ENCODE measurements around the gene RTL10. TPM values are rescaled to one million over a fixed set of nuclear protein-coding genes. Genes with fewer than 3 reads are reported as not detected.

Gene RTL10
- total RNA-seq, 1 experiment from 2014 or later, result 26.7 TPM

DNA sequence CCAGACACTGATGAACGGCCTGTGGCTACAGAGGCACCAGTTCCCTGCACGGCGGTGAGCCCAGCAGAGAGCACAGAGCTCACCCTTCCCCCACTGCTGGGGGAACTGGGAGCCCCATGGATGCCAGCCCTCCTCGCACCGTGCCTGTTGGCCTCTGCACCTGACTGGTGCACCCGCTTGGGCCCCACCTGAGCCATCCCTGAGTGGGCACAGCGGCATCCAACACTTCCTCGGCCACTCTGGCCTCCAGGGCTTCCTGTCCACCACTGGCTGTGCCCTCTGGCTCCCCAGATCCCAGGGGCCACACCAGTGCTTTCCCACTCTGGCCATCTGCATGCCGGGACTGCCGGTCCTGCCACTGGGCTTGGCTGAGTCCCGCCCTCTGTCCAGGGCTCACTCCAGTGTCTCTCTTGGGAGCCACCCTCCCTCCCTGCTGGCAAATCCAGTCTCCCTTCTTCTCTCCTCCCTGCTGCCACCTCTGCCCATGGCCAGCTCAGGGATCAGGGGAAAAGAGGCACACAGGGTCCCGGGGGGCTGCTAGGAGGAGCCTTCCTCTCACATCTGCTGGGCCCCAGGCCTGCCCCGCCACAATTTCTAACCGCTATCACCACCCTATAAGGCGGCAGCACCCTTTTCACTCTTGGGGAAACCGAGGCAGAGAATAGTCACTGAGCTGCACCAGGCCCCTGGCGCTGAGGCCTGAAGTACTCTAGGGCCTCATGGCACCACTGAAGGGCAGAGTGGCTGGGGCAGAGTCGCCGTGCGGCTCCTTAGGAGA lies 33.0 kb downstream of the RTL10 start:
- no peak overlapping the region for H3K27ac ChIP-seq (ENCODE audit: low read length)
- CTCF ChIA-PET, result no interaction called here
- DNase-seq (ENCODE audit: low read depth, low spot score) (no peak), ATAC-seq (0 out of 2 replicates have a peak, but pooled peaks have one; percentile 22)
- no peaks in the 10 kb centered on the region for H3K4me1 ChIP-seq (ENCODE audit: control insufficient read depth, insufficient read depth, low read length)
- BruUV-seq (replicated peaks), result no TSS peak
- no peak overlapping the region for H3K4me3 ChIP-seq (ENCODE audit: low read depth in 2 of 2, low read length in 2 of 2)
- H3K36me3 ChIP-seq (ENCODE audit: control insufficient read depth, insufficient read depth, low read length), result no peaks in the 10 kb centered on the region
- intact Hi-C loops (cut with micrococcal nuclease; ENCODE audit: unreplicated experiment), result no loop called here
- POLR2A ChIA-PET, result no interaction called here
- in situ Hi-C loops (cut with HindIII; ENCODE audit: low pct_unique_long_range_greater_than_20kb, low sequenced_read_pairs), result no loop called here
- no peaks in the 10 kb centered on the region for H3K9me3 ChIP-seq (ENCODE audit: control insufficient read depth, insufficient read depth, low read depth, low read length)
- TF ChIP-seq POLR2AphosphoS5 (IDR thresholded peaks at IDR 0.05; ENCODE audit: low read depth, low read length), result no peak
- TF ChIP-seq, protein P1, sequence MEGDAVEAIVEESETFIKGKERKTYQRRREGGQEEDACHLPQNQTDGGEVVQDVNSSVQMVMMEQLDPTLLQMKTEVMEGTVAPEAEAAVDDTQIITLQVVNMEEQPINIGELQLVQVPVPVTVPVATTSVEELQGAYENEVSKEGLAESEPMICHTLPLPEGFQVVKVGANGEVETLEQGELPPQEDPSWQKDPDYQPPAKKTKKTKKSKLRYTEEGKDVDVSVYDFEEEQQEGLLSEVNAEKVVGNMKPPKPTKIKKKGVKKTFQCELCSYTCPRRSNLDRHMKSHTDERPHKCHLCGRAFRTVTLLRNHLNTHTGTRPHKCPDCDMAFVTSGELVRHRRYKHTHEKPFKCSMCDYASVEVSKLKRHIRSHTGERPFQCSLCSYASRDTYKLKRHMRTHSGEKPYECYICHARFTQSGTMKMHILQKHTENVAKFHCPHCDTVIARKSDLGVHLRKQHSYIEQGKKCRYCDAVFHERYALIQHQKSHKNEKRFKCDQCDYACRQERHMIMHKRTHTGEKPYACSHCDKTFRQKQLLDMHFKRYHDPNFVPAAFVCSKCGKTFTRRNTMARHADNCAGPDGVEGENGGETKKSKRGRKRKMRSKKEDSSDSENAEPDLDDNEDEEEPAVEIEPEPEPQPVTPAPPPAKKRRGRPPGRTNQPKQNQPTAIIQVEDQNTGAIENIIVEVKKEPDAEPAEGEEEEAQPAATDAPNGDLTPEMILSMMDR (IDR thresholded peaks at IDR 0.05), result no peak
- H3K27me3 ChIP-seq (ENCODE audit: control insufficient read depth, insufficient read depth, low read length), result no peaks in the 10 kb centered on the region

DNA sequence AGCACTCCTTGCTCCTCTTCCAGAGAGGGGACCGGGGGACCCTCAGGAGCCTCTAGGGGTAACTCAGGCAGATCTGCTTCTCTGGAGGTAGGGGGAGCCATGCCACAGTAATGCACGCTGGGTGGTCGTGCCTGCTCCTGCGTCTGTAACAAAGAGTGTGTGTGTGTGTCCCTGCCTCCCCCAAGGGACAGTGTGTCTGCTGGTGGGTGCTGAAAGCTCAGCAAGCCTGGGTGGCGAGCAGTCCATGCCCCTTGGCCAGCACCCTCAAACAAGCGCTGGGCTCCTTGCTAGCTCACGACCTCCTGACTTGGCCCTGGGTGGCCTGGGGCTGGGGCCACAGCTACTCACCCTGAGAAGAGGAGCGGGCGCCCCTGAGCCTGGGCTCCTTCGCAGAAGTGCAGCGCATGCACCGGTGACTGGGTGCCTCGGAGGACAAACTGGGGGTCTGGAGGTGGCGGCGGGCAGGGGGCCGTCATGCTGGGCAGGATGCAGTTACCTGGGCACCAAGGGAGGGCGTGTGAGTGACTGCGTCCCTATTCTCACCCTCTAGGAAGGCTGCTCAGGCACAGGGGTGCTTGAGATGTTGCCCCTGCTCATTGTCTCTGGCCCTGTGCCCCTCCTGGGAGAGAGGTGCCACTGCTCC lies 33.7 kb downstream of the RTL10 start:
- no peaks in the 10 kb centered on the region for H3K4me1 ChIP-seq (ENCODE audit: control insufficient read depth, insufficient read depth, low read length)
- H3K9me3 ChIP-seq (ENCODE audit: control insufficient read depth, insufficient read depth, low read depth, low read length), result no peaks in the 10 kb centered on the region
- ATAC-seq (no peak), DNase-seq (ENCODE audit: low read depth, low spot score) (no peak)
- in situ Hi-C loops (cut with HindIII; ENCODE audit: low pct_unique_long_range_greater_than_20kb, low sequenced_read_pairs) (no loop called here), intact Hi-C loops (cut with micrococcal nuclease; ENCODE audit: unreplicated experiment) (no loop called here)
- H3K27me3 ChIP-seq (ENCODE audit: control insufficient read depth, insufficient read depth, low read length), result no peaks in the 10 kb centered on the region
- H3K4me3 ChIP-seq (ENCODE audit: low read depth in 2 of 2, low read length in 2 of 2), result no peak overlapping the region
- POLR2A ChIA-PET, result no interaction called here
- TF ChIP-seq, protein P1 (IDR thresholded peaks at IDR 0.05), result no peak
- TF ChIP-seq, protein P2, sequence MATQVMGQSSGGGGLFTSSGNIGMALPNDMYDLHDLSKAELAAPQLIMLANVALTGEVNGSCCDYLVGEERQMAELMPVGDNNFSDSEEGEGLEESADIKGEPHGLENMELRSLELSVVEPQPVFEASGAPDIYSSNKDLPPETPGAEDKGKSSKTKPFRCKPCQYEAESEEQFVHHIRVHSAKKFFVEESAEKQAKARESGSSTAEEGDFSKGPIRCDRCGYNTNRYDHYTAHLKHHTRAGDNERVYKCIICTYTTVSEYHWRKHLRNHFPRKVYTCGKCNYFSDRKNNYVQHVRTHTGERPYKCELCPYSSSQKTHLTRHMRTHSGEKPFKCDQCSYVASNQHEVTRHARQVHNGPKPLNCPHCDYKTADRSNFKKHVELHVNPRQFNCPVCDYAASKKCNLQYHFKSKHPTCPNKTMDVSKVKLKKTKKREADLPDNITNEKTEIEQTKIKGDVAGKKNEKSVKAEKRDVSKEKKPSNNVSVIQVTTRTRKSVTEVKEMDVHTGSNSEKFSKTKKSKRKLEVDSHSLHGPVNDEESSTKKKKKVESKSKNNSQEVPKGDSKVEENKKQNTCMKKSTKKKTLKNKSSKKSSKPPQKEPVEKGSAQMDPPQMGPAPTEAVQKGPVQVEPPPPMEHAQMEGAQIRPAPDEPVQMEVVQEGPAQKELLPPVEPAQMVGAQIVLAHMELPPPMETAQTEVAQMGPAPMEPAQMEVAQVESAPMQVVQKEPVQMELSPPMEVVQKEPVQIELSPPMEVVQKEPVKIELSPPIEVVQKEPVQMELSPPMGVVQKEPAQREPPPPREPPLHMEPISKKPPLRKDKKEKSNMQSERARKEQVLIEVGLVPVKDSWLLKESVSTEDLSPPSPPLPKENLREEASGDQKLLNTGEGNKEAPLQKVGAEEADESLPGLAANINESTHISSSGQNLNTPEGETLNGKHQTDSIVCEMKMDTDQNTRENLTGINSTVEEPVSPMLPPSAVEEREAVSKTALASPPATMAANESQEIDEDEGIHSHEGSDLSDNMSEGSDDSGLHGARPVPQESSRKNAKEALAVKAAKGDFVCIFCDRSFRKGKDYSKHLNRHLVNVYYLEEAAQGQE (IDR thresholded peaks at IDR 0.05; ENCODE audit: insufficient read depth in 1 of 2, low read depth in 2 of 2, low read length in 1 of 2), result no peak
- TF ChIP-seq TCF7L2 (IDR thresholded peaks at IDR 0.05; ENCODE audit: low read depth, low read length), result no peak
- TF ChIP-seq SIN3A (IDR thresholded peaks at IDR 0.05; ENCODE audit: borderline replicate concordance, insufficient read depth, low read depth, low read length), result no peak
- TF ChIP-seq POLR2AphosphoS5 (IDR thresholded peaks at IDR 0.05; ENCODE audit: low read depth, low read length), result no peak
- CTCF ChIA-PET, result no interaction called here
- BruUV-seq (replicated peaks), result no TSS peak
- no peaks in the 10 kb centered on the region for H3K36me3 ChIP-seq (ENCODE audit: control insufficient read depth, insufficient read depth, low read length)
- no peak overlapping the region for H3K27ac ChIP-seq (ENCODE audit: low read length)
